Fibroblast of lung (primary cell): ENCODE results near the gene COL18A1.

Experiments used
- EZH2 ChIP-seq: IDR thresholded peaks from 2 replicates; pipeline ENCODE4 v1.5.1; 2012; ENCODE audit warnings: low read length, control low read depth, mild to moderate bottlenecking; ENCODE audit errors: missing control alignments
- TF ChIP-seq, protein P1 (sequence below), 2 donors: IDR thresholded peaks in 1 of 2; conservative IDR thresholded peaks in 1 of 2; 1 replicate in 1 of 2; 2 replicates in 1 of 2; pipeline ENCODE4 v1.5.1; 2011 to 2012; ENCODE audit warnings: low read length in 2 of 2, control low read depth in 1 of 2, inconsistent platforms in 1 of 2, low read depth in 1 of 2, mild to moderate bottlenecking in 1 of 2

DNA sequence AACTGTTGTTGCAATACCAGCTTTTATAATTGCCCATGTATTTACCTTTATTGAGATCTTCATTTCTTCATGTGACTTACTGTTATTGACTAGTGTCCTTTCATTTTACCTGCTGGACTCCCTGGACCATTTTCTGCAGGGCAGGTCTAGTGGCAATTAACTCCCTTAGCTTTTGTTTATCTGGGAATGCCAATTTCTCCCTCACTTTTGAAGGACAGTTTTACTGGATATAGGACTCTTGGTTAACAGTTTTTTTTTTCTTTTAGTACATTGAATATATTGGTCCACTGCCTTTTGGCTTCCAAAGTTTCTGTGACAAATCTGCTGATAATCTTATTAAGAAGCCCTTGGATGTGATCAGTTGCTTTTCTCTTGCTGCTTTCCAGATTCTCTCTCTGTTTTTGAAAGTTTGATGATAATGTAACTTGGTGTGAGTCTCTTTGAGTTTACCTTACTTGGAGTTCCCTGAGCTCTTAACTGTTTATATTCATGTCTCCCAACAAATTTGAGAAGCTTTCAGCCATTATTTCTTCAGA lies 56.9 kb downstream of the COL18A1 start:
- TF ChIP-seq, protein P1, sequence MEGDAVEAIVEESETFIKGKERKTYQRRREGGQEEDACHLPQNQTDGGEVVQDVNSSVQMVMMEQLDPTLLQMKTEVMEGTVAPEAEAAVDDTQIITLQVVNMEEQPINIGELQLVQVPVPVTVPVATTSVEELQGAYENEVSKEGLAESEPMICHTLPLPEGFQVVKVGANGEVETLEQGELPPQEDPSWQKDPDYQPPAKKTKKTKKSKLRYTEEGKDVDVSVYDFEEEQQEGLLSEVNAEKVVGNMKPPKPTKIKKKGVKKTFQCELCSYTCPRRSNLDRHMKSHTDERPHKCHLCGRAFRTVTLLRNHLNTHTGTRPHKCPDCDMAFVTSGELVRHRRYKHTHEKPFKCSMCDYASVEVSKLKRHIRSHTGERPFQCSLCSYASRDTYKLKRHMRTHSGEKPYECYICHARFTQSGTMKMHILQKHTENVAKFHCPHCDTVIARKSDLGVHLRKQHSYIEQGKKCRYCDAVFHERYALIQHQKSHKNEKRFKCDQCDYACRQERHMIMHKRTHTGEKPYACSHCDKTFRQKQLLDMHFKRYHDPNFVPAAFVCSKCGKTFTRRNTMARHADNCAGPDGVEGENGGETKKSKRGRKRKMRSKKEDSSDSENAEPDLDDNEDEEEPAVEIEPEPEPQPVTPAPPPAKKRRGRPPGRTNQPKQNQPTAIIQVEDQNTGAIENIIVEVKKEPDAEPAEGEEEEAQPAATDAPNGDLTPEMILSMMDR (conservative IDR thresholded peaks at IDR 0.05 in 1 of 2, IDR thresholded peaks at IDR 0.05 in 1 of 2; ENCODE audit: low read depth in 1 of 2, low read length in 2 of 2) = no peak
- TF ChIP-seq EZH2 = no peak
